GM06990 (cell line): ENCODE measurements around the gene ZNF397.
"Not testable (repeated sequence)": the region's sequence is repeated elsewhere in the genome, so short reads cannot be mapped to it uniquely, and the experiment has no call there.

Experiments
- DNase-seq: peaks from one replicate; pipeline ENCODE4 v3.0.0-alpha.2; 2011; ENCODE audit not compliant: insufficient read length; ENCODE audit errors: extremely low read depth
- H3K27me3 ChIP-seq: replicated peaks from 2 replicates; pipeline ENCODE4 v1.6.0; 2011; ENCODE audit warnings: low read length; ENCODE audit not compliant: control insufficient read depth, insufficient read depth
- H3K36me3 ChIP-seq: 2 replicates; pipeline ENCODE4 v1.5.1; 2011; ENCODE audit warnings: low read length; ENCODE audit not compliant: control insufficient read depth, insufficient read depth
- H3K4me3 ChIP-seq: replicated peaks from 2 replicates; pipeline ENCODE4 v1.5.1; 2011; ENCODE audit warnings: low read depth, mild to moderate bottlenecking, control low read depth, low read length
- TF ChIP-seq, protein P1 (sequence below): IDR thresholded peaks from 2 replicates; pipeline ENCODE4 v1.5.1; 2011; ENCODE audit warnings: low read length, control low read depth, mild to moderate bottlenecking, inconsistent platforms; ENCODE audit not compliant: insufficient read depth, poor library complexity, severe bottlenecking

The ZNF397 gene

GRCh38 chr18:35201256-35201931 is 39.4 kb upstream of the ZNF397 start:
- H3K4me3 ChIP-seq = no peak overlapping the region
- no peak for DNase-seq

DNA sequence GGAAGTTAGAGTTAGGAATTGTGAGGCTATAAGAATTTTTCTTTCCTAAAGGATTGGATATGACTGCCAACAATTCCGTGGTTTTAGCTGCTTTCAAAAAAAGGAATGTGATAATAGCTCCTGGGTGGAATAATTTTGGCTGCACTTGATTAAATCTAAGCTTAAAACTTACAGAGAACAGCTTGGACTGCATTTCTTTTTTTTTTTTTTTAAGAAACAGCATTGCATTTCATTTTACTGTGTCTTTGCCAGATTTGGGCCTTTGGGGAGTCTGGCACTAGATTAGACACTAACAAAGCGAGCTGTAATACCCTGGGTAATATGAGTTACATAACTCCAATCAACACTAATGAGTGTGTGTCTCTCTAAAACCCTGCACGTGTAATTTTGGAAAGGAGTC is 37.8 kb upstream of the ZNF397 start:
- no peaks in the 10 kb centered on the region for H3K36me3 ChIP-seq
- TF ChIP-seq, protein P1, sequence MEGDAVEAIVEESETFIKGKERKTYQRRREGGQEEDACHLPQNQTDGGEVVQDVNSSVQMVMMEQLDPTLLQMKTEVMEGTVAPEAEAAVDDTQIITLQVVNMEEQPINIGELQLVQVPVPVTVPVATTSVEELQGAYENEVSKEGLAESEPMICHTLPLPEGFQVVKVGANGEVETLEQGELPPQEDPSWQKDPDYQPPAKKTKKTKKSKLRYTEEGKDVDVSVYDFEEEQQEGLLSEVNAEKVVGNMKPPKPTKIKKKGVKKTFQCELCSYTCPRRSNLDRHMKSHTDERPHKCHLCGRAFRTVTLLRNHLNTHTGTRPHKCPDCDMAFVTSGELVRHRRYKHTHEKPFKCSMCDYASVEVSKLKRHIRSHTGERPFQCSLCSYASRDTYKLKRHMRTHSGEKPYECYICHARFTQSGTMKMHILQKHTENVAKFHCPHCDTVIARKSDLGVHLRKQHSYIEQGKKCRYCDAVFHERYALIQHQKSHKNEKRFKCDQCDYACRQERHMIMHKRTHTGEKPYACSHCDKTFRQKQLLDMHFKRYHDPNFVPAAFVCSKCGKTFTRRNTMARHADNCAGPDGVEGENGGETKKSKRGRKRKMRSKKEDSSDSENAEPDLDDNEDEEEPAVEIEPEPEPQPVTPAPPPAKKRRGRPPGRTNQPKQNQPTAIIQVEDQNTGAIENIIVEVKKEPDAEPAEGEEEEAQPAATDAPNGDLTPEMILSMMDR = no peak
- H3K27me3 ChIP-seq = no peaks in the 10 kb centered on the region
- no peak overlapping the region for H3K4me3 ChIP-seq
- DNase-seq = no peak

More at GRCh38 chr18:35201256-35201931, 39.4 kb upstream of the ZNF397 start:
- Histone ChIP-seq H3K27me3 (no peaks in the 10 kb centered on the region), H3K36me3 (no peaks in the 10 kb centered on the region)
- TF ChIP-seq, protein P1 = no peak

- Histone ChIP-seq H3K27me3 (no peaks in the 10 kb centered on the region), H3K36me3 (no peaks in the 10 kb centered on the region), H3K4me3 (no peak overlapping the region)
- no peak for DNase-seq
- TF ChIP-seq, protein P1 = no peak
Observed at GRCh38 chr18:35205199-35205712, 35.6 kb upstream of the ZNF397 start.

GRCh38 chr18:35205746-35206458 is 34.9 kb upstream of the ZNF397 start:
- H3K36me3 ChIP-seq, DNase-seq, H3K27me3 ChIP-seq, H3K4me3 ChIP-seq: not testable (repeated sequence)

DNA sequence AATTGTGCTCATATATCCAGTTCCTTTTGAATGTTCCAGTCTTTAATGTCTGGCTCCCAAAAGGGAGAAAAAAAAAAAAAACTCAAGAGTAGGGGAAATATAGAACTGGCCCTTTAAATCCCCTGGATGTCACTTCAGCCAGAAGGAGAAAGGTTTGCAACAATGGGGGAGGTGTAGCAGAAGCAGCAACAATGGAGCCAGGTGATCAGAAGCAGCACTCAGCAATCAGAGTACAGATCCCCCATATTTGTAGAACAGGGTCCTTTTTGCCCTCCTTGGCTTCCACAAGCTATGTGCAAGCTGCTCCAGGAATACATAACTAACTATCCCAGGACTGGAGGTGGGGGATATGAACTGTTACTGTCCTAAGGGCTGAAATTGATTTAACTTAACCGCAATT is 25.8 kb upstream of the ZNF397 start:
- DNase-seq = no peak
- H3K27me3 ChIP-seq = no peaks in the 10 kb centered on the region
- no peaks in the 10 kb centered on the region for H3K36me3 ChIP-seq
- no peak overlapping the region for H3K4me3 ChIP-seq
- TF ChIP-seq, protein P1 = no peak

GRCh38 chr18:35216611-35217010 is 24.2 kb upstream of the ZNF397 start:
- not testable (repeated sequence) for H3K27me3 ChIP-seq, DNase-seq, H3K4me3 ChIP-seq, H3K36me3 ChIP-seq

DNA sequence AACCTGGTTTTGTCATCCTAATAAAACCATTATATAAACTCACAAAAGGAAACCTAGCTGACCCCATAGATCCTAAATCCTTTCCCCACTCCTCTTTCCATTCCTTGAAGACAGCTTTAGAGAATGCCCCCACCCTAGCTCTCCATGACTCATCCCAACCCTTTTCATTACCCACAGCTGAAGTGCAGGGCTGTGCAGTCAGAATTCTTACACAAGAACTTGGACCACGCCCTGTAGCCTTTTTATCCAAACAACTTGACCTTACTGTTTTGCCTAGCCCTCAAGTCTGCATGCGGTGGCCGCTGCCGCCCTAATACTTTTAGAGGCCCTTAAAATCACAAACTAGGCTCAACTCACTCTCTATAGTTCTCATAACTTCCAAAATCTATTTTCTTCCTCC is 21.5 kb upstream of the ZNF397 start:
- not testable (repeated sequence) for DNase-seq, H3K4me3 ChIP-seq, H3K36me3 ChIP-seq, H3K27me3 ChIP-seq
